HCT116 (cell line): ENCODE data around the gene NIN. TPM values are rescaled to one million over a fixed set of nuclear protein-coding genes. Genes with fewer than 3 reads are reported as not detected.

ENCODE experiments used
- ATAC-seq: fragments of 200-7000 bp; cut with Tn5 transposase; 2 replicates; pipeline ENCODE4 v1.9.1; 2020; ENCODE audit warnings: mild to moderate bottlenecking, moderate library complexity
- BruUV-seq: library from RNA; stranded (reverse); fragments of 400-500 nt; replicated peaks from 2 replicates; lab custom pipeline; 2021; lab: Mats Ljungman, UMichigan
- CTCF ChIA-PET: fragments of 300-600 bp; sonication (Branson Sonifier 250); formaldehyde crosslinking; loops from one replicate; lab custom pipeline; 2021; ENCODE audit warnings: antibody characterized with exemption; lab: Charles Lee
- POLR2A ChIA-PET: fragments of 300-600, 350-600 bp; sonication (Branson Sonifier 250); formaldehyde crosslinking; loops from one replicate; lab custom pipeline; 2021; ENCODE audit warnings: antibody characterized with exemption; lab: Charles Lee
- RAD21 ChIA-PET, 2 experiments: fragments of 300-600 bp; sonication (Branson Sonifier 250); formaldehyde crosslinking; loops; one replicate each; lab custom pipeline; 2023; ENCODE audit warnings: low total read pairs in 2 of 2; ENCODE audit not compliant: uncharacterized antibody in 2 of 2, unreplicated experiment in 2 of 2, low non-redundant PET in 1 of 2; lab: Charles Lee
- DNase-seq: peaks from one replicate; pipeline ENCODE4 v3.0.0-alpha.2; 2010; ENCODE audit warnings: low read depth, low spot score
- H2AFZ ChIP-seq: fragments of 200-600 bp; shearing (Covaris generic), sonication (generic); 2 replicates; pipeline ENCODE4 v1.6.1; 2017; ENCODE audit warnings: low read depth, mixed run types, mixed read lengths, antibody characterized with exemption, low read length; ENCODE audit not compliant: poor library complexity, severe bottlenecking
- H3K27ac ChIP-seq: 2 replicates; pipeline ENCODE4 v1.5.1; 2012; ENCODE audit warnings: low read depth, low read length
- H3K27me3 ChIP-seq: fragments of 200-600 bp; sonication (generic); 2 replicates; pipeline ENCODE4 v1.6.1; 2016; ENCODE audit warnings: mixed run types, low read length, mixed read lengths; ENCODE audit not compliant: insufficient read depth
- H3K36me3 ChIP-seq, 2 experiments: fragments of 200-500 bp in 1 of 2; fragments of 200-600 bp in 1 of 2; sonication (Bioruptor generic) in 1 of 2; sonication (generic) in 1 of 2; 2 replicates each; pipeline versions ENCODE4 v1.5.1 to v1.6.1; 2014 to 2016; ENCODE audit warnings: low read length in 2 of 2, inconsistent platforms in 1 of 2, mixed read lengths in 1 of 2, mixed run types in 1 of 2; ENCODE audit not compliant: insufficient read depth in 2 of 2, control insufficient read depth in 1 of 2
- H3K4me1 ChIP-seq, 2 experiments: fragments of 200-600 bp in 1 of 2; sonication (generic) in 1 of 2; 2 replicates each; pipeline versions ENCODE4 v1.5.1 to v1.6.1; 2012 to 2017; ENCODE audit warnings: low read length in 2 of 2, inconsistent platforms in 1 of 2, mild to moderate bottlenecking in 1 of 2, mixed read lengths in 1 of 2, mixed run types in 1 of 2, moderate library complexity in 1 of 2; ENCODE audit not compliant: insufficient read depth in 2 of 2, control insufficient read depth in 1 of 2
- H3K4me2 ChIP-seq: fragments of 200-600 bp; sonication (generic); 2 replicates; pipeline ENCODE4 v1.6.1; 2017; ENCODE audit warnings: mixed run types, low read length, mixed read lengths
- H3K4me3 ChIP-seq, 2 experiments: fragments of 200-600 bp in 1 of 2; sonication (generic) in 1 of 2; replicated peaks in 1 of 2; 2 replicates each; pipeline ENCODE4 v1.5.1; 2011 to 2016; ENCODE audit warnings: low read length in 2 of 2, control low read depth in 1 of 2, low read depth in 1 of 2, mild to moderate bottlenecking in 1 of 2, mixed read lengths in 1 of 2, mixed run types in 1 of 2
- H3K79me2 ChIP-seq: fragments of 200-600 bp; sonication (generic); 2 replicates; pipeline ENCODE4 v1.6.1; 2017; ENCODE audit warnings: mild to moderate bottlenecking, mixed run types, low read length, moderate library complexity, mixed read lengths; ENCODE audit not compliant: insufficient read depth
- H3K9ac ChIP-seq: fragments of 200-600 bp; sonication (generic); 2 replicates; pipeline ENCODE4 v1.6.1; 2016; ENCODE audit warnings: low read length, mixed read lengths
- H3K9me2 ChIP-seq: fragments of 200-600 bp; sonication (generic), shearing (Covaris generic); 2 replicates; pipeline ENCODE4 v1.6.1; 2017; ENCODE audit warnings: mixed run types, mild to moderate bottlenecking, moderate library complexity; ENCODE audit not compliant: insufficient read depth
- H3K9me3 ChIP-seq, 2 experiments: fragments of 200-500 bp in 1 of 2; fragments of 200-600 bp in 1 of 2; sonication (Bioruptor generic) in 1 of 2; sonication (generic) in 1 of 2; 2 replicates each; pipeline ENCODE4 v1.6.1; 2014 to 2017; ENCODE audit warnings: low read length in 2 of 2, mixed read lengths in 2 of 2, inconsistent platforms in 1 of 2, low read depth in 1 of 2, mild to moderate bottlenecking in 1 of 2, mixed run types in 1 of 2, moderate library complexity in 1 of 2; ENCODE audit not compliant: control insufficient read depth in 1 of 2, insufficient read depth in 1 of 2
- H4K20me1 ChIP-seq: fragments of 200-600 bp; sonication (generic), shearing (Covaris generic); 2 replicates; pipeline ENCODE4 v1.6.1; 2017; ENCODE audit warnings: mixed run types, mild to moderate bottlenecking, moderate library complexity; ENCODE audit not compliant: insufficient read depth
- FOSL1 ChIP-seq: IDR thresholded peaks from 2 replicates; pipeline ENCODE4 v1.6.1; 2012; ENCODE audit warnings: low read depth
- JUND ChIP-seq: IDR thresholded peaks from 2 replicates; pipeline ENCODE4 v1.6.1; 2012
- ZFX ChIP-seq: fragments of 450-650 bp; IDR thresholded peaks from 2 replicates; pipeline ENCODE4 v1.6.1; 2017
- intact Hi-C: fragments of 100-400 bp; cut with micrococcal nuclease; formaldehyde crosslinking; loops from 2 replicates; pipeline ENCODE4 v1.10.0; 2022
- total RNA-seq: library from RNA; stranded (reverse); gene quantifications from one replicate; pipeline ENCODE4 v1.2.1, GENCODE V29; 2021; ENCODE audit not compliant: unreplicated experiment

Gene NIN
- total RNA-seq, 1 experiment from 2014 or later: 39.6 TPM

DNA sequence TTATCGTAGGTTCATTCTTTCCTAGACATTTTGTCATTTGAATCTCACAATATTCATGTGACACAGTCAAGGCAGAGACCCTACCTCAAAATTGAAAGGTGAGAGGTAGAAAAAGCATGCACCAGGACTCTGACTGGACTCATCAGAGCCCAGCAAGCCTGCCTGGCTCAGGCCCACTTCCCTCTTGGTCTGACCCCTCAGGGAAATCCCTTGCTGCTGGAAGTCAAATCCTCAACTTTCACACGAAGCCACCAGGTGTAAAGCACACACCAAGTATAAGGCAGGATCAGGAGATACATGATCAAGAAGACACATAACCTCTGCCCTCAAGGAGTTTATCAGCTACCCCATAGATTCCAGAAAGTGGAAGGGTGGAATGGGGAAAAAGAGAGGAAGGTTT is 18.8 kb downstream of the NIN start:
- H3K27me3 ChIP-seq: no peaks in the 10 kb centered on the region
- CTCF ChIA-PET: no interaction called here
- H3K9me3 ChIP-seq: no peaks in the 10 kb centered on the region
- H3K4me3 ChIP-seq: no peak overlapping the region
- H3K9me2 ChIP-seq: no peaks in the 10 kb centered on the region
- no TSS peak for BruUV-seq
- no peak overlapping the region for H3K27ac ChIP-seq
- H3K79me2 ChIP-seq: peaks cover 26% of the 10 kb centered on the region
- no peaks in the 10 kb centered on the region for H4K20me1 ChIP-seq
- DNase-seq: no peak
- ATAC-seq: no peak
- POLR2A ChIA-PET: no interaction called here
- no peak overlapping the region for H3K4me2 ChIP-seq
- no peak overlapping the region for H3K9ac ChIP-seq
- H3K4me1 ChIP-seq: peaks cover 7% of the 10 kb centered on the region in 2 experiments; a peak in 2 of 4 replicates
- H3K36me3 ChIP-seq: no peaks in the 10 kb centered on the region
- intact Hi-C loops: no loop called here
- RAD21 ChIA-PET: no interaction called here
- H2AFZ ChIP-seq: no peak overlapping the region
- TF ChIP-seq ZFX (no peak), JUND (no peak)
- TF ChIP-seq, all 23 proteins: peak for 0

DNA sequence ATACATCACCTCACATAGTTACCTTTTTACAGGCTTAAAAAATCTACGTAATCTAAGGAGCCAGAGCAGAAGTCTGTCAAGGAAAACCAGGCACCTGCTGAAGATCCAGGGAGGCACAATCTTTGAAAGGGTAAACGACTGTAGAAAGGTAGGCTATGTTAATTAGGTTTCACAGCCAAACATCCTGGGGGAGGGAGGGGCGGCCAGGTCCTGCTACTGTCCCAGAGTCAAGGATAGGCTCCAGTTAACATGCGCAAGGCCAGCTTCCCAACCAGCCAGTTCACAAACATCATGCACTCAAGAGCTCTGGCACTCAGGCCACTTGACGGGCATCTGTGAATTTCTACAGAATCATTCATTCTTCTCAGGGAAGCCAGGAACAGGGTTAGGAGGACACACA is 22.9 kb downstream of the NIN start:
- ChIA-PET RAD21 (no interaction called here), POLR2A (no interaction called here), CTCF (no interaction called here)
- Histone ChIP-seq H3K79me2 (peaks cover 11% of the 10 kb centered on the region; the same call in 1 of the 2 replicates), H3K9me3 (no peaks in the 10 kb centered on the region), H3K27me3 (no peaks in the 10 kb centered on the region), H3K4me3 (no peak overlapping the region), H3K9ac (no peak overlapping the region), H3K36me3 (no peaks in the 10 kb centered on the region), H3K4me2 (no peak overlapping the region), H3K9me2 (no peaks in the 10 kb centered on the region), H3K27ac (no peak overlapping the region), H3K4me1 (no peaks in the 10 kb centered on the region), H4K20me1 (no peaks in the 10 kb centered on the region), H2AFZ (no peak overlapping the region)
- BruUV-seq: no TSS peak
- no peak for ATAC-seq
- DNase-seq: no peak
- TF ChIP-seq FOSL1: no peak
- intact Hi-C loops: no loop called here
